ENCODE data around the gene SH3BGRL2. TPM values are rescaled to one million over a fixed set of nuclear protein-coding genes. Genes with fewer than 3 reads are reported as not detected.
"Not testable (repeated sequence)": the region's sequence is repeated elsewhere in the genome, so short reads cannot be mapped to it uniquely, and the experiment has no call there.

Gene SH3BGRL2
- total RNA-seq, 1 donor from 2014 or later = 28.5 TPM

GRCh38 chr6:79702691-79703090, 71.6 kb downstream of the SH3BGRL2 start:
- no peak for ATAC-seq

GRCh38 chr6:79704200-79704599, 73.1 kb downstream of the SH3BGRL2 start:
- no peak for ATAC-seq

- ATAC-seq = no peak
Measured at GRCh38 chr6:79705456-79705995, 74.4 kb downstream of the SH3BGRL2 start.

GRCh38 chr6:79706527-79706926, 75.4 kb downstream of the SH3BGRL2 start:
- ATAC-seq = no peak

GRCh38 chr6:79707621-79708020, 76.5 kb downstream of the SH3BGRL2 start:
- no peak for ATAC-seq

GRCh38 chr6:79708095-79708791, 77.1 kb downstream of the SH3BGRL2 start:
- ATAC-seq = no peak

- ATAC-seq = peak; percentile 44
Measured at GRCh38 chr6:79710127-79710526, 79.0 kb downstream of the SH3BGRL2 start.

- ATAC-seq = no peak
Measured at GRCh38 chr6:79711167-79711566, 80.0 kb downstream of the SH3BGRL2 start.

GRCh38 chr6:79712144-79712543, 81.0 kb downstream of the SH3BGRL2 start:
- no peak for ATAC-seq

GRCh38 chr6:79712616-79713135, 81.5 kb downstream of the SH3BGRL2 start:
- no peak for ATAC-seq

- no peak for ATAC-seq
Measured at GRCh38 chr6:79713701-79714322, 82.7 kb downstream of the SH3BGRL2 start.

GRCh38 chr6:79717989-79718388, 86.9 kb downstream of the SH3BGRL2 start:
- no peak for ATAC-seq

- ATAC-seq = peak; percentile 15
Measured at GRCh38 chr6:79718509-79719247, 87.5 kb downstream of the SH3BGRL2 start.

GRCh38 chr6:79719248-79719960, 88.3 kb downstream of the SH3BGRL2 start:
- ATAC-seq = peak; percentile 62

GRCh38 chr6:79724816-79725215, 93.7 kb downstream of the SH3BGRL2 start:
- no peak for ATAC-seq

- ATAC-seq = no peak
Measured at GRCh38 chr6:79731471-79731870, 100.3 kb downstream of the SH3BGRL2 start.

- ATAC-seq = no peak
Measured at GRCh38 chr6:79733388-79733787, 102.3 kb downstream of the SH3BGRL2 start.

GRCh38 chr6:79734374-79734773, 103.2 kb downstream of the SH3BGRL2 start:
- no peak for ATAC-seq

- no peak for ATAC-seq
Measured at GRCh38 chr6:79735183-79735582, 104.1 kb downstream of the SH3BGRL2 start.

GRCh38 chr6:79737172-79737571, 106.0 kb downstream of the SH3BGRL2 start:
- ATAC-seq = no peak

GRCh38 chr6:79742030-79742429, 110.9 kb downstream of the SH3BGRL2 start:
- no peak for ATAC-seq

GRCh38 chr6:79745282-79745681, 114.2 kb downstream of the SH3BGRL2 start:
- ATAC-seq = not testable (repeated sequence)

All from esophagus mucosa (tissue), 1 donor.